ENCODE data around the gene CHRDL2.

DNA sequence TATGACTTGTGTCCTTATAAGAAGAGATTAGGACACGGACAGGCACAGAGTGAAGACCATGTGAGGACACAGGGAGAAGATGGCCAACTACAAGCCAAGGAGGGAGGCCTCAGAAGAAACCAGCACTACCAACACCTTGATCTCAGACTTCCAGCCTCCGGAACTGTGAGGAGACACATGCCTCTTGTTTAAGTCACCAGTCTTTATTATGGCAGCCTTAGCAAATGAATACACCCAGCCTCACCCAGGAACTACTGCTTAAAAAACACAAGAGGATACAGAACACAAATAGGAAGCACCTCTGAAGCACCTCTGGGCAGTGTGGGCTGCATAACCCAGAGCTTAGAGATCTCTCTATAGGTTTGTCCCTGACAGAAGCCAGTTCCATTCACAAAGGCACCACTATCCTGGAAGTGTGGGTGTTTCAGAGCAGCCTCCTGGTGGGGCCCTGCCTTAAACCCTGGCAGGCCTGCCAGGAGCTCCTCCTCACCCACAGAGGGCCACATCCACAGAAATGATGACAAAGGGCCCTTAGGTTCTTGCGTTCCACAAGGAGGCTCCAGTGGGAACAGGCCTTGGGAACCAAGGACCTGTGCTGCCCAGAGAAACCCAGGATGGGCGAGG is 58.8 kb downstream of the CHRDL2 start:
- TF ChIP-seq, protein P1, sequence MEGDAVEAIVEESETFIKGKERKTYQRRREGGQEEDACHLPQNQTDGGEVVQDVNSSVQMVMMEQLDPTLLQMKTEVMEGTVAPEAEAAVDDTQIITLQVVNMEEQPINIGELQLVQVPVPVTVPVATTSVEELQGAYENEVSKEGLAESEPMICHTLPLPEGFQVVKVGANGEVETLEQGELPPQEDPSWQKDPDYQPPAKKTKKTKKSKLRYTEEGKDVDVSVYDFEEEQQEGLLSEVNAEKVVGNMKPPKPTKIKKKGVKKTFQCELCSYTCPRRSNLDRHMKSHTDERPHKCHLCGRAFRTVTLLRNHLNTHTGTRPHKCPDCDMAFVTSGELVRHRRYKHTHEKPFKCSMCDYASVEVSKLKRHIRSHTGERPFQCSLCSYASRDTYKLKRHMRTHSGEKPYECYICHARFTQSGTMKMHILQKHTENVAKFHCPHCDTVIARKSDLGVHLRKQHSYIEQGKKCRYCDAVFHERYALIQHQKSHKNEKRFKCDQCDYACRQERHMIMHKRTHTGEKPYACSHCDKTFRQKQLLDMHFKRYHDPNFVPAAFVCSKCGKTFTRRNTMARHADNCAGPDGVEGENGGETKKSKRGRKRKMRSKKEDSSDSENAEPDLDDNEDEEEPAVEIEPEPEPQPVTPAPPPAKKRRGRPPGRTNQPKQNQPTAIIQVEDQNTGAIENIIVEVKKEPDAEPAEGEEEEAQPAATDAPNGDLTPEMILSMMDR (IDR thresholded peaks at IDR 0.05; ENCODE audit: insufficient read depth, low read length, poor library complexity, severe bottlenecking) = no peak
- no peak for TF ChIP-seq EZH2phosphoT487 (conservative IDR thresholded peaks at IDR 0.05; ENCODE audit: low read length)

Measured in SU-DHL-6 (cell line).